CD4-positive, alpha-beta memory T cell (primary cell): ENCODE data around the gene CIART. TPM values are rescaled to one million over a fixed set of nuclear protein-coding genes. Genes with fewer than 3 reads are reported as not detected.
A peak's percentile ranks its signal among the peaks of the same experiment; 100 is the strongest.
"Not testable (repeated sequence)": the region's sequence is repeated elsewhere in the genome, so short reads cannot be mapped to it uniquely, and the experiment has no call there.

ENCODE experiments used
- CTCF ChIA-PET: fragments of 350-600 bp; sonication (Branson Sonifier 250); formaldehyde crosslinking; loops from one replicate; lab custom pipeline; 2021; ENCODE audit warnings: inconsistent platforms; ENCODE audit not compliant: partially characterized antibody; lab: Charles Lee
- POLR2A ChIA-PET: fragments of 350-600 bp; sonication (Branson Sonifier 250); formaldehyde crosslinking; loops from one replicate; lab custom pipeline; 2021; ENCODE audit not compliant: partially characterized antibody; lab: Charles Lee
- DNase-seq, 5 donors: peaks; one replicate each; pipeline versions ENCODE4 v3.0.0 to v3.0.0-alpha.2; 2020 to 2022; ENCODE audit warnings: mixed read lengths in 1 of 5
- H3K27ac ChIP-seq: one replicate; pipeline ENCODE4 v1.7.0; 2013; ENCODE audit warnings: low read depth, low read length
- H3K27me3 ChIP-seq: 2 replicates; pipeline ENCODE4 v1.7.0; 2013; ENCODE audit warnings: mild to moderate bottlenecking, low read length, moderate library complexity; ENCODE audit not compliant: insufficient read depth
- H3K36me3 ChIP-seq: 2 replicates; pipeline ENCODE4 v1.7.0; 2013; ENCODE audit warnings: mild to moderate bottlenecking, low read length, moderate library complexity; ENCODE audit not compliant: insufficient read depth
- H3K4me1 ChIP-seq: 2 replicates; pipeline ENCODE4 v1.7.0; 2013; ENCODE audit warnings: mild to moderate bottlenecking, low read length, moderate library complexity; ENCODE audit not compliant: insufficient read depth
- H3K4me3 ChIP-seq, 2 donors: one replicate each; pipeline ENCODE4 v1.7.0; 2013; ENCODE audit warnings: low read length in 2 of 2, mild to moderate bottlenecking in 1 of 2
- H3K9me3 ChIP-seq, 2 donors: one replicate each; pipeline ENCODE4 v1.7.0; 2013; ENCODE audit warnings: low read length in 2 of 2, control low read depth in 1 of 2; ENCODE audit not compliant: control insufficient read depth in 1 of 2
- H3K27ac Mint-ChIP-seq, 7 donors: one replicate each; pipeline ENCODE4 v1.8.0; 2020 to 2021; ENCODE audit warnings: mixed read lengths in 7 of 7, mild to moderate bottlenecking in 6 of 7, inconsistent platforms in 3 of 7, moderate library complexity in 3 of 7
- H3K27me3 Mint-ChIP-seq, 2 donors: one replicate each; pipeline ENCODE4 v1.8.0; 2020 to 2021; ENCODE audit warnings: mixed read lengths in 2 of 2
- H3K36me3 Mint-ChIP-seq, 2 donors: one replicate each; pipeline ENCODE4 v1.8.0; 2020 to 2021; ENCODE audit warnings: mixed read lengths in 2 of 2, inconsistent platforms in 1 of 2, mild to moderate bottlenecking in 1 of 2
- H3K4me1 Mint-ChIP-seq, 4 donors: one replicate each; pipeline ENCODE4 v1.8.0; 2020 to 2021; ENCODE audit warnings: mixed read lengths in 4 of 4, mild to moderate bottlenecking in 1 of 4
- H3K4me3 Mint-ChIP-seq, 8 donors: one replicate each; pipeline ENCODE4 v1.8.0; 2020 to 2021; ENCODE audit warnings: mixed read lengths in 8 of 8, mild to moderate bottlenecking in 7 of 8, moderate library complexity in 6 of 8, inconsistent platforms in 3 of 8
- H3K9me3 Mint-ChIP-seq, 8 donors: one replicate each; pipeline ENCODE4 v1.8.0; 2020 to 2021; ENCODE audit warnings: mixed read lengths in 8 of 8, mild to moderate bottlenecking in 5 of 8, inconsistent platforms in 3 of 8, moderate library complexity in 1 of 8
- intact Hi-C: fragments of 100-400 bp; cut with micrococcal nuclease; formaldehyde crosslinking; loops from one replicate; pipeline ENCODE4 v1.15.1; 2023
- polyA plus RNA-seq, 2 donors: library from polyadenylated mRNA; unstranded; fragments of 300-500 nt; fragmentation: Illumina TruSeq; gene quantifications; one replicate each; pipeline ENCODE4 v1.2.3, GENCODE V29; 2021
- total RNA-seq, 2 experiments: library from RNA; stranded (reverse); gene quantifications; one replicate each; pipeline ENCODE4 v1.2.3, GENCODE V29; 2021

Gene CIART
- total and polyA plus RNA-seq, 4 experiments from 2014 or later = 0.36 to 2.6 (median 0.81) TPM

- H3K27me3 ChIP-seq = no peaks in the 10 kb centered on the region
- POLR2A ChIA-PET = no interaction called here
- no peak overlapping the region for H3K4me3 ChIP-seq
- Mint-ChIP-seq H3K27ac (peak overlapping the region in 2 of 7 donors; percentile 22 to 66), H3K4me3 (no peak overlapping the region), H3K36me3 (peaks cover 34 to 58% of the 10 kb centered on the region in 2 donors), H3K9me3 (no peaks in the 10 kb centered on the region), H3K4me1 (peaks cover 11 to 19% (median 14%) of the 10 kb centered on the region in 4 donors), H3K27me3 (no peaks in the 10 kb centered on the region)
- intact Hi-C loops = no loop called here
- H3K27ac ChIP-seq = no peak overlapping the region
- CTCF ChIA-PET = no interaction called here
- DNase-seq = no peak
- no peaks in the 10 kb centered on the region for H3K9me3 ChIP-seq
- H3K4me1 ChIP-seq = peaks cover 4% of the 10 kb centered on the region
- H3K36me3 ChIP-seq = peaks cover 13% of the 10 kb centered on the region
Observed at GRCh38 chr1:150299716-150300115, 17.4 kb downstream of the CIART start.

DNA sequence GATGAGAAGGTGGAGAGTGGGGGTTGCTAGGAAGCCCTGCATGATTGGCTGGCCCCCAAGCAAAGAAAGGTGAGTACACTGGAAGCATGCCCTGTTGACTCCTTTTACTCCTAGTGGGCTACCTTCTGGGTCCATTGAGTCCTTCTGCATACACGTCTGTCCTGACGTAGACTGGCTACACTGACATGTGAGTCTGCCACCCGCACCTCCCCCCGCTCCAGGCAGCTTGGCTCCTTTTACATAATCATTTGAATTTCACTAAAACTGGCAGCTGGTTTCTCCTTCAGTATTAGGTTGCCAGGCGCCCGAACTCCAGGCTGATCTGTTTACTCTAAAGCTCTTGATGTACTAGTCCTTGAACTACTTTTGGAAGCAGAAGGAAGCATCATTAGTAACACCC lies 20.0 kb downstream of the CIART start:
- no peak overlapping the region for H3K4me3 ChIP-seq
- DNase-seq = no peak
- no peaks in the 10 kb centered on the region for H3K4me1 ChIP-seq
- H3K27me3 ChIP-seq = no peaks in the 10 kb centered on the region
- Mint-ChIP-seq H3K27me3 (no peaks in the 10 kb centered on the region), H3K9me3 (no peaks in the 10 kb centered on the region), H3K27ac (peak overlapping the region in 4 of 7 donors; percentile 10 to 70 (median 15)), H3K36me3 (peaks cover 21 to 50% of the 10 kb centered on the region in 2 donors), H3K4me1 (peaks cover 0 to 8% (median 2%) of the 10 kb centered on the region in 4 donors), H3K4me3 (no peak overlapping the region)
- CTCF ChIA-PET = no interaction called here
- POLR2A ChIA-PET = interaction anchor here (1.2 kb wide), 1 partner anchor 19 kb away, joined by 3 read pairs; the partner anchor contains the start of gene PRPF3
- intact Hi-C loops = no loop called here
- H3K27ac ChIP-seq = no peak overlapping the region
- H3K36me3 ChIP-seq = peaks cover 6% of the 10 kb centered on the region
- H3K9me3 ChIP-seq = no peaks in the 10 kb centered on the region

DNA sequence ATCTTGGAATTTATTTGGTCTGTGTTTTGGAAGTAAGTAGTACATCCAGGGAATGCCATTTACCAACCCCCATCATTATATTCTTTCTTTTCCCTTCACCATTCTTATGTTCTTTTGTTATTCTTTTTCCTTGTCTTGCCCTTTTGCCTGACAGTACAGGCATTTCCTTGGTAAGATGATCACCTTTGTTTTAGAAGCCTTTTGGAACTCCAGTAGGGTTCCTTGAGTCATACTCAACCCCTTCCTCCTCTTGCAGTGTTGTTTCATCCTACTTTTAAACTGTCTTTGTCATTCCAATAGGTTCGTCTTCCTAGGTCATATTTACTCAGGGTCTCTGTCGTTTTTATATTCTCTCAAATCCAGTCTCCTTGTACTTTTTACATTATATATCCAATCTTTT lies 20.5 kb downstream of the CIART start:
- no peaks in the 10 kb centered on the region for H3K4me1 ChIP-seq
- ChIA-PET POLR2A (no interaction called here), CTCF (no interaction called here)
- Mint-ChIP-seq H3K4me3 (no peak overlapping the region), H3K36me3 (peaks cover 19 to 48% of the 10 kb centered on the region in 2 donors), H3K27me3 (no peaks in the 10 kb centered on the region), H3K9me3 (no peaks in the 10 kb centered on the region), H3K27ac (peak overlapping the region in 4 of 7 donors; percentile 10 to 64 (median 20)), H3K4me1 (peaks cover 0 to 8% (median 2%) of the 10 kb centered on the region in 4 donors)
- no peaks in the 10 kb centered on the region for H3K27me3 ChIP-seq
- intact Hi-C loops = no loop called here
- no peak for DNase-seq
- no peaks in the 10 kb centered on the region for H3K9me3 ChIP-seq
- H3K36me3 ChIP-seq = peaks cover 11% of the 10 kb centered on the region
- H3K27ac ChIP-seq = no peak overlapping the region
- no peak overlapping the region for H3K4me3 ChIP-seq

GRCh38 chr1:150308585-150308984 lies 26.2 kb downstream of the CIART start:
- H3K27me3 ChIP-seq, H3K36me3 ChIP-seq, H3K4me1 Mint-ChIP-seq, H3K4me3 Mint-ChIP-seq, H3K4me1 ChIP-seq, H3K27ac ChIP-seq, intact Hi-C loops, H3K27me3 Mint-ChIP-seq, POLR2A ChIA-PET, H3K9me3 ChIP-seq, DNase-seq, CTCF ChIA-PET, H3K9me3 Mint-ChIP-seq, H3K27ac Mint-ChIP-seq, H3K4me3 ChIP-seq: not testable (repeated sequence)
- H3K36me3 Mint-ChIP-seq = peaks cover 11 to 24% of the 10 kb centered on the region in 2 donors

- Mint-ChIP-seq H3K27ac (peak overlapping the region in 1 of 7 donors; percentile 4), H3K4me3 (no peak overlapping the region), H3K4me1 (peaks cover 0 to 1% (median 0%) of the 10 kb centered on the region in 4 donors), H3K9me3 (no peaks in the 10 kb centered on the region), H3K36me3 (peaks cover 11 to 20% of the 10 kb centered on the region in 2 donors), H3K27me3 (no peaks in the 10 kb centered on the region)
- ChIA-PET POLR2A (interaction anchor here (0.6 kb wide), 1 partner anchor 297 kb away, joined by 3 read pairs; no protein-coding TSS in a partner anchor), CTCF (no interaction called here)
- no peaks in the 10 kb centered on the region for H3K4me1 ChIP-seq
- H3K9me3 ChIP-seq = no peaks in the 10 kb centered on the region
- H3K36me3 ChIP-seq = peaks cover 10% of the 10 kb centered on the region
- no peak overlapping the region for H3K27ac ChIP-seq
- H3K27me3 ChIP-seq = no peaks in the 10 kb centered on the region
- intact Hi-C loops = no loop called here
- H3K4me3 ChIP-seq = no peak overlapping the region
- DNase-seq = no peak
Observed at GRCh38 chr1:150309758-150310508, 27.6 kb downstream of the CIART start.

- POLR2A ChIA-PET = interaction anchor here (0.5 to 1.3 kb wide), 2 partner anchors 10 to 293 kb away, joined by 3 read pairs; partner anchors contain the start of gene PRPF3
- H3K4me3 Mint-ChIP-seq = no peak overlapping the region
- no peaks in the 10 kb centered on the region for H3K27me3 Mint-ChIP-seq
- H3K36me3 ChIP-seq = peaks cover 10% of the 10 kb centered on the region
- H3K4me1 ChIP-seq = no peaks in the 10 kb centered on the region
- H3K36me3 Mint-ChIP-seq = peaks cover 11 to 12% of the 10 kb centered on the region in 2 donors
- intact Hi-C loops = no loop called here
- peaks cover 0 to 1% (median 0%) of the 10 kb centered on the region in 4 donors for H3K4me1 Mint-ChIP-seq
- H3K4me3 ChIP-seq = no peak overlapping the region
- H3K27me3 ChIP-seq = no peaks in the 10 kb centered on the region
- CTCF ChIA-PET = interaction anchor here (0.6 kb wide), 1 partner anchor 16 kb away, joined by 3 read pairs; no protein-coding TSS in a partner anchor
- no peaks in the 10 kb centered on the region for H3K9me3 ChIP-seq
- DNase-seq = no peak
- no peak overlapping the region for H3K27ac Mint-ChIP-seq
- no peaks in the 10 kb centered on the region for H3K9me3 Mint-ChIP-seq
- no peak overlapping the region for H3K27ac ChIP-seq
Observed at GRCh38 chr1:150311762-150312161, 29.4 kb downstream of the CIART start.

- H3K36me3 ChIP-seq, POLR2A ChIA-PET, H3K4me1 Mint-ChIP-seq, H3K4me1 ChIP-seq, H3K9me3 Mint-ChIP-seq, CTCF ChIA-PET, H3K9me3 ChIP-seq, DNase-seq, H3K4me3 Mint-ChIP-seq, H3K36me3 Mint-ChIP-seq, H3K27ac Mint-ChIP-seq, intact Hi-C loops, H3K4me3 ChIP-seq, H3K27me3 ChIP-seq, H3K27ac ChIP-seq, H3K27me3 Mint-ChIP-seq: not testable (repeated sequence)
Observed at GRCh38 chr1:150314691-150315090, 32.3 kb downstream of the CIART start.
